ENCODE measurements around the gene NUP85.
"Not testable (repeated sequence)": the region's sequence is repeated elsewhere in the genome, so short reads cannot be mapped to it uniquely, and the experiment has no call there.

The NUP85 gene

GRCh38 chr17:75241502-75241901, 36.0 kb downstream of the NUP85 start:
- no peak for DNase-seq (ENCODE audit: low spot score)

DNA sequence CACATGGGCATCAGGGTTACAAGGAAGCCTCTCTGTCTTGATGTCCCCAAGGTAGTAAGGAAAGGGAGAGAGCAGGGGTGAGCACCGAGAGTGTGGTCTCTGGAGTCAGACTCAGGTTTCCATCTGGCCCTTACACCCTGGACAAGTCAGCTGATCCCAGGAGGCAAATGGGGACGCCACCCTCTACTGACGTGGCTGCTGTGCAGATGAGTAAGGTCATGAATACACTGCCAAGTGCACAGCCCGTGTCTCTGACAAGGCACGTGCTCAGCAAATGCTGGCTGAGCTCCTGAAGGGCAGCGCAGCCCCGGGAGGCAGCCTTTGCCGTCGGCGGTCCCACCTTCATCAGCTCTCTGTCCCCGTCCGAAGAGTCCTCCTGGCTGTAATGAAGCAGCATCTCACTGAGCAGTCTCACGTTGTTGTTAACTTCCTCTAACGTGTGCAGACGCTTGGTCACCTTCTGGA, 36.5 kb downstream of the NUP85 start:
- DNase-seq (ENCODE audit: low spot score) = no peak

DNA sequence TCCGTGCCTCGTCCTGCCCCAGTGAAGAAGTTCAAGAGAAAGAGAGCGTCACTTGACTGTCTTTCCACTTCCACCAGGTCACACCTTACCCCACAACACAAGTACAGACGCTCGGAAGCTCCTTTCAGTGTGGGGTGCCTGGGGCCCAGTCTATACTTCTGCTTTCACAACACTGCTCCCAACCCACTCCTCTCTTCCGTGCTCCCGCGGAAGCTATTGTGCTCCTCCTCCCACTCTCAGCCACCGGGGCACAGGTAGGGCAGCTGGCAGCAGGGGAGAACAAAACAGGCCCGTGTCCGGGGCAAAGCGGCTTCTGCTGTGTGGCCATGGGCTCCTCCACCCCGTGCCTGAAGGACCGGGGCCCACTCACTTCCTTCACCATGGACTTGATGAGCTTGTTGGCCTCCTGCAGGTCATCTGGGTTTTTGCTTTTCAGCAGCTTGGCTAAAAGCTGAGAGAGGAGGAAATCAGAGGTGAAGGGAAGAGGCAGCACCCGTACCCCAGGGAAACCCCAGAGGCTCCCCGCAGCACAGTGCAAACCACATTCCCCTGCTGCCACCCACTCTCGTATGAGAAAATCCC, 37.1 kb downstream of the NUP85 start:
- DNase-seq (ENCODE audit: low spot score) = no peak

DNA sequence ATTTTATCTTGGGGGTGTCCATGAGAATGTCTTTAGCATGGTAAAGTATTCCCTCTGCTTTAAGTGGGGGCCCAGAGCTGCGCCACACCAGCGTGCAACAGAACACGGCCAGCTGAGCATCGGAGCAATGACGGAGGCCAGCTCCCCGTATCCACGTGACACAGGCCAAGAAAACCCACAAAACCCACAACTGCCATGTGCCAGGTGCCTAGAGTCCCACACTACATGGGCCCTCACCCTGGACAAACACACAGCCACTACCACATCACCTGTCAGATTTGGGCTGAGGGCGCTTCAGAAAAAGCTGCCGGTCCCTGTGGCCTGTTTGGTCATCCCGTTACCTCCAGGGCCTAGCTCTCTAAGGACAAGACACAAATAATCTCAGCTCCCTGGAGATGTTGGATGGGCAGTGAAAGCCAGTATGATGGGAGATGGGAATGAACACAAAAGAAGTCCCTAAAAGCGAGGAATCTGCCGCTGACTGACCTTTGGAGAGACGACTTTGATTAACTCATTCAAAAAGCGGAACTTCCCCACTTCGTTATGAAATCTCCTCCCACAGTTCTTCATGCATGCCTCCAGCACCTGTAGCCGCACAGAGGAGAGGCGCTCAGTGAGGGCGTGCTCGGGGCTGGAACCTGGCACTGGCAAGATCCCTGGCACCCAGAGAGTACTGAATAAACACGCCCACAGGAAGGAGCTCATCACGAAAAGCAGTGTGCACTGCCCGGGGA, 38.8 kb downstream of the NUP85 start:
- DNase-seq (ENCODE audit: low spot score) = no peak

GRCh38 chr17:75245011-75245410, 39.5 kb downstream of the NUP85 start:
- no peak for DNase-seq (ENCODE audit: low spot score)

DNA sequence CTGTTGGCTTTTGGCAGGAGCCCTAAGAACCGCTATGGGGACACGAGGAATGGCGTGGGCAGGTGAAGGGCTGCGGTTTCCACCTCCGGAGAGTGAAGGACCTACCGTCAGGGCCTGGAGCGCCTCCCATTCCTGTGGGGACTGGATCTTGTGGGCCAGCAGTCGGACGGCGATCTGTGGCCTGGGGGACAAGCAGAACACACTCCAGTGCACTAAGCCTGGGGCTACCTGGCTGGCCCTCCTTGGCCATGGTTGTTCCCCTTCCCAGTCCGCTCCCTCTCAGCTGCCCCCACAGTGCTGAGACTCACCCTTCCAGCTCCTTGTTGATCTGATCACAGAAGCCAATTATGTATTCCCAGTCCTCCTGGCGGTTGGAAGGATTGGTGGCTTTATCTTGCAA, 40.9 kb downstream of the NUP85 start:
- DNase-seq (ENCODE audit: low spot score) = no peak

DNA sequence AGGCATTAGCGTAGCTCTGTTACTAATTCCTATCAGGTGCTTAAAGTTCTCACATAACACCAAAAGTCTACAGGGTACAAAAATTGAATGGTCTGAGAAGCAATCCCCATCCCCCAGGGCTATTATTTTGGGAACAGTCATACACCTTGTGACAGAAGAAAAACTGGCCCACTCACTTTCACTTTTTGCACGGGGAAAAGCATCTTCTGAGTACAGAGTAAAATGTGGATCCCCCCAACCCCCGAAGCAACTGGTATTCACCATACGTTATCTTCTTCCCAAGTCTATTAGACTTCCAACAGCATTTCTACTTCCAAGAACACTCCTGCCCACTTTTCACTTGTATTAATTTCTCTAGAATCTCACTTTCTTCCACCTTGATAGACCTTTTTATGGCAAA, 44.1 kb downstream of the NUP85 start:
- no peak for DNase-seq (ENCODE audit: low spot score)

DNA sequence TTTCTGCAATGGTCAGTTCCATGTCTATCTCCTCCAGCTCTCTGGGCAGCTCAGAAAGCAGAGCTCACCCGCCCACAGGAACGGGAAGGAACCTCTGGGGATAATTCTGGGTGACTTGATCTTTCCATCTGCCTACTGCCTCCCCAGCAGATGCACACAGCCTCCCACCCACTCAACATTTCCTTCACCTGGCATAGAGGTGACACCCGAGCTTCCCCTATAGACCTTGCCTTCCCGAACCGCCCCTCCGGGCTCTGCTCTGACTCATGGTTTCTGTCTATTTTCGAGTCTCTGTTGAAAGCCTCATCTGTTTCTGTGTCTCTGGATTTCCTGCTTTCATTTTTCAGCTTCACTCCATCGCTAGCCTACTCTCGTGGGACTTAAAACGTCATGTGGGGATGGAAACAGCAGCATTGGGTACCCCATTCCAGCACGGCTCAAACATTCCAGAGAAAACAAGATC, 44.6 kb downstream of the NUP85 start:
- no peak for DNase-seq (ENCODE audit: low spot score)

DNA sequence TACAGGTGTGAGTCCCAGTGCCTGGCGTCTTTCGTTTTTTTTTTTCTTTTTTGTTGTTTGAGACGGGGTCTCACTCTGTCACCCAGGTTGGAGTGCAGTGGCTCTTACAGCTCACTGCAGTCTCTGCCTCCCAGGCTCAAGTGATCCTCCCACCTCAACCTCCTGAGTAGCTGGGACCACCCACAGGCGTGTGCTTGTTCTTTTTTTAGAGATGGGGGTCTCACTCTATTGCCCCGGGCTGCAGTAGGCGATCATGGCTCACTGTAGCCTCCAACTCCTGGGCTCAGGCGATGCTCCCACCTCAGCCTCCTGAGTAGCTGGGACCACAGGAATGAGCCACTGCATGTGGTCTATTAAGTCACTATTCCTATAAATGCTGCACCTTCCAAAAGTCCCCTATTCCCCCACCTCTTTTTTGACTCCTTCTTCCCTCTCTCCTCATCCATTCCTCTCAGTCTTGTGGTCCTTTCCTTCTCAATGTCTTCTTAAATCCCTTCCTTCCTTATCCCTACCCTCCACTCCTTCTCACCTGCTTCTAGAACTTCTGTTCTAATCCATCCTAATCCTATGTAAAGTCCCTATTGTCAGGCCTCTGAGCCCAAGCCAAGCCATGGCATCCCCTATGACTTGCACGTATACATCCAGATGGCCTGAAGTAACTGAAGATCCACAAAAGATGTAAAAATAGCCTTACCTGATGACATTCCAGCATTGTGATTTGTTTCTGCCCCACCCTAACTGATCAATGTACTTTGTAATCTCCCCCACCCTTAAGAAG, 46.7 kb downstream of the NUP85 start:
- DNase-seq (ENCODE audit: low spot score) = no peak

DNA sequence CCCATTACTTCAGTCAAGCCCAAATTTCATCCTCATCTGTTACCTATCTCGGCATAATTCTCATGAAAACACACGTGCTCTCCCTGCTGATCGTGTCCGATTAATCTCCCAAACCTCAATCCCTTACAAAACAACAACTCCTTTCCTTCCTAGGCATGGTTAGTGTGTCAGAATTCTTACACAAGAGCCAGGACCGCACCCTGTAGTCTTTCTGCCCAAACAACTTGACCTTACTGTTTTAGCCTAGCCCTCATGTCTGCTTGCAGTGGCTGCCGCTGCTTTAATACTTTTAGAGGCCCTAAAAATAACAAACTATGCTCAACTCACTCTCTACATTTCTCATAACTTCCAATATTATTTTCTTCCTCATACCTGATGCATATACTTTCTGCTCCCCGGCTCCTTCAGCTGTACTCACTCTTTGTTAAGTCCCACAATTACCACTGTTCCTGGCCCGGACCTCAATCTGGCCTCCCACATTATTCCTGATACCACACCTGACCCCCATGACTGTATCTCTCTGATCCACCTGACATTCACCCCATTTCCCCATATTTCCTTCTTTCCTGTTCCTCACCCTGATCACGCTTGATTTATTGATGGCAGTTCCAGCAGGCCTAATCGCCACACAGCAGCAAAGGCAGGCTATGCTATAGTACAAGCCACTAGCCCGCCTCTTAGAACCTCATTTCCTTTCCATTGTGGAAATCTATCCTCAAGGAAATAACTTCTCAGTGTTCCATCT, 50.6 kb downstream of the NUP85 start:
- not testable (repeated sequence) for DNase-seq (ENCODE audit: low spot score)

DNA sequence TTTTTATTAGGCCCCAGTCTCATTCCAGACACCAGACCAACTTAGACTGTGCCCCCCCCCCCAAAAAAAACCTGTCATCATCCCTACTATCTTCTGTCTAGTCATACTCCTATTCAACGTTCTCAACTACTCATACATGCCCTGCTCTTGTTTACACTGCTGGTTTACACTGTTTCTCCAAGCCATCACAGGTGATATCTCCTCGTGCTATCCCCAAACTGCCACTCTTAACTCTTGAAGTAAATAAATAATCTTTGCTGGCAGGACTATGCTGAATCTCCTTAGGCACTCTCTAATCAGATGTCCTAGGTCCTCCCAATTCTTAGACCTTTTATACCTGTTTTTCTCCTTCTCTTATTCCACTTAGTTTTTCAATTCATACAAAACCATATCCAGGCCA, 51.7 kb downstream of the NUP85 start:
- DNase-seq (ENCODE audit: low spot score) = not testable (repeated sequence)

- no peak for DNase-seq (ENCODE audit: low spot score)
Measured at GRCh38 chr17:75260641-75261335, 55.3 kb downstream of the NUP85 start.

DNA sequence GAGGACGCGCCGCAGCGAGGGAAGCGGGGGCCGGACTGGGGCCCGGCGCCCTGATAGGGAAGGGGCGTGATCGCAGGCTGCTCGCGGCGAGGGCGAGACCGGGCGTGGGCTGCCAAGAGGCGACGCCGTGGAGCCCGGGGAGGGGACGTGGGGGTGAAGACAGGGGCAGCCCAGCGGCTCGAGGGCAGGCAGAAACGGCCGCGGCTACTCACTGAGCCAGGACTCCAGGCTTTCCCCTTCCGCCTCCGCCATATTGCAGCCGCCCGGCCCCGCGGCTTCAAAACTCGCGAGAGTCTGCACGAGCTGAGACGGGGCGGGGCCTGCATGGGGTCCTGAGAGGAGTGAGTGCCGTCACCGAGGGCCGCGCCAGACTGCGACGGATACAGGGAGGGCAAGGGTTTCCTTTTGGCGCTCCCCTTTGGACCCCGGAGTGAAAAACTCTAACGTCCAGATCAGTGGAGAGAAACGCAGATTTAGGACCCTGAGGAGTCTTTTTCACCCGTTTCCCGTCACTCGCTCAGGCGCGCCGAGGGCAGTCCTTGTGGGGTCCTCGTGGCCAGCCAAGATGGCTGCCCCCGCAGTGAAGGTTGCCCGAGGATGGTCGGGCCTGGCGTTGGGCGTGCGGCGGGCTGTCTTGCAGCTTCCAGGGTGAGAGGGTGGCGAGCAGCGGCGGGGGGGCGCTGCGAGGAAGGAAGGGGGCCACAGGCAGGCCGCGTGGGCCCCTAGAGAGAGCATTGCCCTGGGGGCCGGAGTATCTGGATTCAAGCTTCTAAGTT, 56.0 kb downstream of the NUP85 start, which contains the start of the genes GGA3 and MRPS7:
GGA3 (minus strand) TSS at position 271 of the 776 bp plus-strand sequence; CDS start at position 252, 19 bp downstream.
MRPS7 (plus strand) TSS at position 544 of the 776 bp plus-strand sequence; CDS start at position 566, 22 bp downstream.
- DNase-seq (ENCODE audit: low spot score) = peak; percentile 91

DNA sequence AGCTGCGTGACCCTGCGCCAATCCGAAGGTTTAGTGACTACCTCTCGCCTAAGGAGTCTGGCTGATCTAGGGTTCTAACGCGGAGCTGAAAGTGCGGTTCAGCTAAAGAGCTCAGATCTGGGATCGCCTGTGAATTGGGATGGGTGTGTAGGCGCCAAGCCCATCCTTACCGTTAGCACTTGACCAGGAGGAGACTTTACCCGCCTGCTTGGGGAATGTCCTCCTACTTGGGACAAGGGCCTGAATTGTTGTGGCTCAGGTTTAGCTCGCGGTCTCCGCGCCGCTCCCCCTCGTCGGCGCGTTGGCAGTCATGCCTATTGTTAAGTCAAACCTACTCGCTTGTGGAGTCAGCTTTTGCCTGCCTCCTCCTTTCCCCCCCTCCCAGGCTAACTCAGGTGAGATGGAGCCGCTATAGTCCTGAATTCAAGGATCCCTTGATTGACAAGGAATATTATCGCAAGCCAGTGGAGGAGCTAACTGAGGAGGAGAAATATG, 56.7 kb downstream of the NUP85 start:
- DNase-seq (ENCODE audit: low spot score) = no peak

DNA sequence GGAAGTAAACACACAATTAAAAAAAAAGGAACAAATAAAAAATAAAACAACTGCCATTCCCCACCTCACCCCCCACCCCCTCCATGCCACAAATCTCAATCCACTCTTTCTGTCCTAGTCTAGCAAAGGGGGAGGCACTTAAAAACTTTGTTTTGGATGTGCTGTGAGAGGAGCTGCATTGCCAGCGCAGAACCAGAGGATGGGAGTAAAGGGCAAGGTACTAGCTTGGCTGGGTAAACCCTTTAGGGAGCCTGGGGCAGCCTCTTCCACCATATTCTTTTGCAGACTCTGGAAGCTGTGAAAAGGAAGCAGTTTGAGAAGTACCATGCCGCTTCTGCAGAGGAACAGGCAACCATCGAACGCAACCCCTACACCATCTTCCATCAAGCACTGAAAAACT, 57.6 kb downstream of the NUP85 start:
- DNase-seq (ENCODE audit: low spot score) = no peak

- peak; percentile 55 for DNase-seq (ENCODE audit: low spot score)
Measured at GRCh38 chr17:75265614-75266315, 60.3 kb downstream of the NUP85 start.

- no peak for DNase-seq (ENCODE audit: low spot score)
Measured at GRCh38 chr17:75266316-75267152, 61.1 kb downstream of the NUP85 start.

- no peak for DNase-seq (ENCODE audit: low spot score)
Measured at GRCh38 chr17:75267153-75267410, 61.6 kb downstream of the NUP85 start.
